GM10248 (cell line): ENCODE results near the gene GABBR2.

Experiments used
- CTCF ChIA-PET: fragments of 300-600 bp; sonication (Branson Sonifier 250); formaldehyde crosslinking; extraction: SDS; loops from one replicate; lab custom pipeline; 2021; ENCODE audit warnings: antibody characterized with exemption; lab: Yijun Ruan, JAX
- POLR2A ChIA-PET: fragments of 350-650 bp; sonication (Branson Sonifier 250); formaldehyde crosslinking; extraction: SDS; loops from one replicate; lab custom pipeline; 2020; ENCODE audit warnings: antibody characterized with exemption; lab: Yijun Ruan, JAX
- DNase-seq: peaks from one replicate; pipeline ENCODE4 v3.0.0; 2012; ENCODE audit errors: extremely low spot score
- TF ChIP-seq, protein P1 (sequence below): IDR thresholded peaks from 2 replicates; pipeline ENCODE4 v1.5.1; 2012; ENCODE audit warnings: mild to moderate bottlenecking, low read depth; ENCODE audit errors: extremely low read depth, missing control alignments, control extremely low read depth

The GABBR2 gene

DNA sequence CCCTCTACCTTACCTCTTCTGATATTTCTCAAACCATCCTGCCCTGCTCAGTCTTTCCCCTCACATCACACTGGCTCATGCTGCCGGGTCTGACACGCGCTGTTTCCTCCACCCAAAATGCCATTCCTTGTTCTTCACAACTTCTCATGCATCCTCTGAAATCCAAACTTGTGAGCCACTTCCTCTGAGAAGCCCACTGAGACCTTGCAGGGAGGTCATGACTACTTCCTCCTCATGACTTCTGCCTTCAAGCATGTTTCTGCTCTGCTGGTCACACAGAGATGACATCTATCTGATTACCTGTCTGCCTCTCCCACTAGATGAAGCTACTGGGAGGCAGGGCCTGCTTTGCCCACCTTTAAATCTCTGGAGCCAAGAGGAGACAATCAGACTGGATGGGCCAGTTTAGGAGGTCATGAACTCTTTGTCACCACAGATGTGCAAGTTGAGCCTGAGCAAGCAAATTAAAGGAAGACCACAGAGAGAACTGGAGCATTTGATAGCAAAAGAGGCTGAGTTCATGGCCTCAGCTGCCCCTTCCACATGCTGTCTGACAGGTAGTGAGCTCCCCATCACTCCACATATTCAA lies 333.5 kb downstream of the GABBR2 start:
- DNase-seq, result no peak
- ChIA-PET CTCF (no interaction called here), POLR2A (no interaction called here)
- TF ChIP-seq, protein P1, sequence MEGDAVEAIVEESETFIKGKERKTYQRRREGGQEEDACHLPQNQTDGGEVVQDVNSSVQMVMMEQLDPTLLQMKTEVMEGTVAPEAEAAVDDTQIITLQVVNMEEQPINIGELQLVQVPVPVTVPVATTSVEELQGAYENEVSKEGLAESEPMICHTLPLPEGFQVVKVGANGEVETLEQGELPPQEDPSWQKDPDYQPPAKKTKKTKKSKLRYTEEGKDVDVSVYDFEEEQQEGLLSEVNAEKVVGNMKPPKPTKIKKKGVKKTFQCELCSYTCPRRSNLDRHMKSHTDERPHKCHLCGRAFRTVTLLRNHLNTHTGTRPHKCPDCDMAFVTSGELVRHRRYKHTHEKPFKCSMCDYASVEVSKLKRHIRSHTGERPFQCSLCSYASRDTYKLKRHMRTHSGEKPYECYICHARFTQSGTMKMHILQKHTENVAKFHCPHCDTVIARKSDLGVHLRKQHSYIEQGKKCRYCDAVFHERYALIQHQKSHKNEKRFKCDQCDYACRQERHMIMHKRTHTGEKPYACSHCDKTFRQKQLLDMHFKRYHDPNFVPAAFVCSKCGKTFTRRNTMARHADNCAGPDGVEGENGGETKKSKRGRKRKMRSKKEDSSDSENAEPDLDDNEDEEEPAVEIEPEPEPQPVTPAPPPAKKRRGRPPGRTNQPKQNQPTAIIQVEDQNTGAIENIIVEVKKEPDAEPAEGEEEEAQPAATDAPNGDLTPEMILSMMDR, result no peak

DNA sequence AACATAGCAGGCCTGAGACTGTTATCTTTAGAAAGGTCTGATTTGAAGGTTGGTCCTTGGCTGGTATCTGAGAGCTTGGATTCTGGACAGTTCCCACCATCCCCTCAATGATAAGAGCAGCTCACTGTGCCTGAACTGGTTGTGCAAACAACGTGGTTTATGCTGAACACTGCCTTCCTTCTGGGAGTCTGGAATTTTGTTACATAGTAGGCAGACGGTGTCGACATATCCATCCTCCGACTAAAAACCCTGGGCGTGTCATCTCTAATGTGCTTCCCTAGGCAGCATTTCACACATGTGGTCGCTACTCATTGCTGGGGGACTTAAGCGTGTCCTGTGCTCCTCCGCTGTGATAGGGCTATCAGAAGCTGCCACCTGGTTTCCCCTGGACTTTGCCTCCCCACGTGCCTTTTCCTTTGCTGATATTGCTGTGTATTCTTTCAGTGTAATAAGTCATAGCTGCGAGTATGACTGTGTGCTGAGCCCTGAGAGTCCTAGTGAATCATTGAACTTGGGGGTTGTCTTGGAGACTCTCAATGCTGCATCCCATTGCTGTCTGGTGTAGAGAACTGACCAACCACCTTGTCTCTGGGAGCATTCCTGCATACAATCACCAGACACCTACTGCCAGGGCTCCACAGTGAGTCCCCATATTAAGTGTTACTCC lies 334.2 kb downstream of the GABBR2 start:
- POLR2A ChIA-PET, result no interaction called here
- TF ChIP-seq, protein P1, result no peak
- CTCF ChIA-PET, result no interaction called here
- no peak for DNase-seq

DNA sequence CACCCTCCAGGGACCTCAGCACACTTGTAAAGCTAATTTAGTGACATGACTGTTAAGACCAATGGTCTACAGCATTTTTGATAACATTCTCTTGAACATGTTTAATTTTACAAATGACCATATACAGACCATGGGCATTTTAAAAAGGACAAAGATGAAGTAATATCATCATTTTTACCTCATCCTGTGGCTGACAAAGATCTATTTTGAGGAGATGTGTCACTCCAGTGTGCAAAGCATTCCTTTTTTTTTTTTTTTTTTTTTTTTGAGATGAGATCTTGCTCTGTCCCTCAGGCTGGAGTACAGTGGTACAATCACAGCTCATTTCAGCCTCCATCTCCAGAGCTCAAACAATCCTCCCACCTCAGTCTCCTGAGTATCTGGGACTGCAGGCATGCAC lies 335.1 kb downstream of the GABBR2 start:
- ChIA-PET POLR2A (no interaction called here), CTCF (interaction anchor here (1.3 kb wide), 1 partner anchor 9 kb away, joined by 3 read pairs; no protein-coding TSS in a partner anchor)
- TF ChIP-seq, protein P1, result no peak
- no peak for DNase-seq

DNA sequence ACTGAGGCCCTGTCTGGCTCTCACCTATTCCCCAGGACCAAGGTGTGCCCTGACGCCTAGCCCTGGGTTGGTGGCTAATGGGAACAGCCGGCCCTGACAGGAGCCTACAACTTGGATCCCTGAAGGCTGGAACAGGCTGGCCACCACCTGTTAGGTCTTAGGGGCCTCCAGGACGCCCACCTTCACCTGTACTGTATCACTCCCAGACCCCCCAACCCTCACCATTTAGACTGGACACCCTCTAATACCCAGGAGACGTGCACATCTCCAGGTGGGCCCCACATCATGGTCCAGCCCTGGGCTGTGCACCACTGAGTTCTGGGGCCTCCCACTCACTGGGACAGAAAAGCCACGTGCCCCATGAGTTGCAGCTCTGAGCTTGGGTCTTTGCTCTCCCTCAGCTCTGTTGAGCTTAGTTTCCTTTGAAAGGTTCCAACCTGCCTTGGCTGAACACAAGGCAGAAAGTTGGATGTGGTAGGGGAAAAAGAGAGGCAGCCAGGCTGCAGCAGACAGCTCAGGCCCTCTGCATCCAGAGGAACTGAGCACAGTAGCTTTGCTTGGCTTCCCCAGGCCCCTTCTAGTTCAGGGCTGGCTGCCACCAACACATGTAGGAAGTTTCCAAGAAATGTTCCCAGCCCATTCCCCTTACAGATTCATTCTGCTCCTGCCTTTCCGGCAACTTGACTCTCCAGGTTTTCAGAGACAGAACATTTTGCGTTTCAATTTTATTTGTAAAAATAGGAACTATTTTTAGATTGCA lies 336.5 kb downstream of the GABBR2 start:
- POLR2A ChIA-PET, result no interaction called here
- TF ChIP-seq, protein P1, result no peak
- peak; percentile 9 for DNase-seq
- CTCF ChIA-PET, result no interaction called here

DNA sequence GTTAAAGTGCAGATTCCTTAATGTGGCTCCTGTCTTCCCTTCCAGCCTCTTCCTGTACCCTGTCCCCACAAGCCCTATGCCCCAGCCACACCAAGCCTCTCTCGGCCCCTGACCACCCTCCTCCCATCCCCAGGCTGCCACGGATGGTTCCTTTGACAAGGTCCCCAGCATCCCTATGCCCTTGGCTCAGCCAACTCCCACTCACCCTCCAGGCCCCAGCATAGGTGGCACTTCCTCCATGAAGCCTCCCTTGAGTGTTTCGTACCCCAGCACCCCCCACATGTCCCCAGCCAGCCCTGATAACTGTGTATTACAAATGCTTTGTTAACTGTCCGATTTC lies 337.8 kb downstream of the GABBR2 start:
- TF ChIP-seq, protein P1, result no peak
- POLR2A ChIA-PET, result no interaction called here
- peak; percentile 10 for DNase-seq
- CTCF ChIA-PET, result no interaction called here

DNA sequence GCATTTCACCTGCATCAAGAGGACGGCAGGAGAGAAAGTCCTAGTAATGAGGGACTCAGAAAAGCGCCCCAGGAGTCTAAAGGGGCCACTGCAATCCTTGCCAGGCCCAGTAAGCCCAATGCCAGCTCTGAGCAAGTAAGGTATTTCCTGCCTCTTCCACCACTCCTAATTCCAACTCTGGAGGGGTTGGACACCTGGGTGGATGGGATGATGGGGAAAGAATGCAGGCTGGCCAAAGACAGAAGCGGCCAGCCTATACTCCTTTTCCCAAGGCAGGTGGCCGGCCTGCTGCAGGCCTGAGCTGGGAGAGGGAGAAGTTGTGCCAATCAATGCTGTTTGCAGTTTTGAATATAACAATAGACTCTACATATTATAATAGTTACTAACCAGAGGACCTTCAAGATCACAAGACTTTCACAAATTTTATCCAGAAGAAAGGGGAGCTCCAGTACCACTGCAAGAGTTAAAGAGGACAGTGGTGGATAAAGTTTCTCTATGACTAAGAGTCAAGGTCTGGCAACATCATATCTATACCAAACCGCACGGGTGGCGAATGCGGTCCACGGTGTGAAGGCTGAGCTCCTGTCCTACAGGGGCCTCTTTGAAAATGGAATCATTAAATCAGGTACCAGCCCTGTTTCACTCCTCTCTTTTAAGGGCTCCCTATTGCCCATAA lies 338.3 kb downstream of the GABBR2 start:
- TF ChIP-seq, protein P1, result no peak
- CTCF ChIA-PET, result no interaction called here
- POLR2A ChIA-PET, result no interaction called here
- DNase-seq, result peak; percentile 6
